ENCODE data around the gene SMIM24. TPM values are rescaled to one million over a fixed set of nuclear protein-coding genes. Genes with fewer than 3 reads are reported as not detected.

The SMIM24 gene
- polyA plus RNA-seq, 1 experiment = 0.12 TPM

GRCh38 chr19:3469638-3470499, 10.5 kb downstream of the SMIM24 start:
- peak; percentile 21; the same call in 1 of the 2 replicates for TF ChIP-seq CTCF (IDR thresholded peaks at IDR 0.05; ENCODE audit: insufficient read depth, low read depth, low read length)
- Histone ChIP-seq H3K27me3 (ENCODE audit: control insufficient read depth, insufficient read depth, low read length) (no peaks in the 10 kb centered on the region), H3K36me3 (ENCODE audit: control insufficient read depth, insufficient read depth, low read length) (peaks cover 2% of the 10 kb centered on the region; the same call in 1 of the 2 replicates), H3K4me3 (ENCODE audit: low read depth, low read length) (no peak overlapping the region)
- DNase-seq (ENCODE audit: low read depth) = no peak
- ChIA-PET POLR2A (no interaction called here), CTCF (interaction anchor here (0.7 to 6.4 kb wide), 14 partner anchors 10 to 166 kb away, joined by 3 to 62 read pairs (median 4); partner anchors contain the start of gene SMIM24)

- Histone ChIP-seq H3K36me3 (ENCODE audit: control insufficient read depth, insufficient read depth, low read length) (peaks cover 9% of the 10 kb centered on the region), H3K27me3 (ENCODE audit: control insufficient read depth, insufficient read depth, low read length) (no peaks in the 10 kb centered on the region), H3K4me3 (ENCODE audit: low read depth, low read length) (no peak overlapping the region)
- no peak for DNase-seq (ENCODE audit: low read depth)
- ChIA-PET POLR2A (interaction anchor here (0.5 kb wide), 1 partner anchor 17 kb away, joined by 5 read pairs; no protein-coding TSS in a partner anchor), CTCF (interaction anchor here (0.7 to 3.2 kb wide), 3 partner anchors 24 to 164 kb away, joined by 3 to 18 read pairs (median 6); no protein-coding TSS in a partner anchor)
- TF ChIP-seq CTCF (IDR thresholded peaks at IDR 0.05; ENCODE audit: insufficient read depth, low read depth, low read length) = no peak
Observed at GRCh38 chr19:3468211-3468610, 12.1 kb downstream of the SMIM24 start.

GRCh38 chr19:3467437-3468198, 12.7 kb downstream of the SMIM24 start:
- ChIA-PET POLR2A (no interaction called here), CTCF (interaction anchor here (1.6 kb wide), 1 partner anchor 38 kb away, joined by 6 read pairs; no protein-coding TSS in a partner anchor)
- peaks cover 12% of the 10 kb centered on the region for H3K36me3 ChIP-seq (ENCODE audit: control insufficient read depth, insufficient read depth, low read length)
- no peak for DNase-seq (ENCODE audit: low read depth)
- no peaks in the 10 kb centered on the region for H3K27me3 ChIP-seq (ENCODE audit: control insufficient read depth, insufficient read depth, low read length)
- no peak for TF ChIP-seq CTCF (IDR thresholded peaks at IDR 0.05; ENCODE audit: insufficient read depth, low read depth, low read length)
- no peak overlapping the region for H3K4me3 ChIP-seq (ENCODE audit: low read depth, low read length)

- TF ChIP-seq CTCF (IDR thresholded peaks at IDR 0.05; ENCODE audit: insufficient read depth, low read depth, low read length) = no peak
- ChIA-PET CTCF (interaction anchor here (1.1 kb wide), 1 partner anchor 37 kb away, joined by 4 read pairs; no protein-coding TSS in a partner anchor), POLR2A (no interaction called here)
- Histone ChIP-seq H3K4me3 (ENCODE audit: low read depth, low read length) (no peak overlapping the region), H3K27me3 (ENCODE audit: control insufficient read depth, insufficient read depth, low read length) (no peaks in the 10 kb centered on the region), H3K36me3 (ENCODE audit: control insufficient read depth, insufficient read depth, low read length) (peaks cover 15% of the 10 kb centered on the region)
- no peak for DNase-seq (ENCODE audit: low read depth)
Observed at GRCh38 chr19:3466635-3467034, 13.7 kb downstream of the SMIM24 start.

GRCh38 chr19:3465552-3465951, 14.8 kb downstream of the SMIM24 start:
- no peak for DNase-seq (ENCODE audit: low read depth)
- POLR2A ChIA-PET = no interaction called here
- Histone ChIP-seq H3K27me3 (ENCODE audit: control insufficient read depth, insufficient read depth, low read length) (no peaks in the 10 kb centered on the region), H3K36me3 (ENCODE audit: control insufficient read depth, insufficient read depth, low read length) (peaks cover 15% of the 10 kb centered on the region), H3K4me3 (ENCODE audit: low read depth, low read length) (no peak overlapping the region)
- no peak for TF ChIP-seq CTCF (IDR thresholded peaks at IDR 0.05; ENCODE audit: insufficient read depth, low read depth, low read length)
- CTCF ChIA-PET = no interaction called here
